Measurements from ENCODE around the gene OR1F1. TPM values are rescaled to one million over a fixed set of nuclear protein-coding genes. Genes with fewer than 3 reads are reported as not detected.

Gene OR1F1
- total RNA-seq, 4 donors from 2014 or later, result not detected

GRCh38 chr16:3242709-3243108, 54.7 kb downstream of the OR1F1 start:
- TF ChIP-seq, protein P1, sequence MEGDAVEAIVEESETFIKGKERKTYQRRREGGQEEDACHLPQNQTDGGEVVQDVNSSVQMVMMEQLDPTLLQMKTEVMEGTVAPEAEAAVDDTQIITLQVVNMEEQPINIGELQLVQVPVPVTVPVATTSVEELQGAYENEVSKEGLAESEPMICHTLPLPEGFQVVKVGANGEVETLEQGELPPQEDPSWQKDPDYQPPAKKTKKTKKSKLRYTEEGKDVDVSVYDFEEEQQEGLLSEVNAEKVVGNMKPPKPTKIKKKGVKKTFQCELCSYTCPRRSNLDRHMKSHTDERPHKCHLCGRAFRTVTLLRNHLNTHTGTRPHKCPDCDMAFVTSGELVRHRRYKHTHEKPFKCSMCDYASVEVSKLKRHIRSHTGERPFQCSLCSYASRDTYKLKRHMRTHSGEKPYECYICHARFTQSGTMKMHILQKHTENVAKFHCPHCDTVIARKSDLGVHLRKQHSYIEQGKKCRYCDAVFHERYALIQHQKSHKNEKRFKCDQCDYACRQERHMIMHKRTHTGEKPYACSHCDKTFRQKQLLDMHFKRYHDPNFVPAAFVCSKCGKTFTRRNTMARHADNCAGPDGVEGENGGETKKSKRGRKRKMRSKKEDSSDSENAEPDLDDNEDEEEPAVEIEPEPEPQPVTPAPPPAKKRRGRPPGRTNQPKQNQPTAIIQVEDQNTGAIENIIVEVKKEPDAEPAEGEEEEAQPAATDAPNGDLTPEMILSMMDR (IDR thresholded peaks at IDR 0.05; ENCODE audit: low read depth), result no peak

GRCh38 chr16:3243882-3244281, 55.9 kb downstream of the OR1F1 start:
- TF ChIP-seq, protein P1 (IDR thresholded peaks at IDR 0.05; ENCODE audit: low read depth), result no peak

DNA sequence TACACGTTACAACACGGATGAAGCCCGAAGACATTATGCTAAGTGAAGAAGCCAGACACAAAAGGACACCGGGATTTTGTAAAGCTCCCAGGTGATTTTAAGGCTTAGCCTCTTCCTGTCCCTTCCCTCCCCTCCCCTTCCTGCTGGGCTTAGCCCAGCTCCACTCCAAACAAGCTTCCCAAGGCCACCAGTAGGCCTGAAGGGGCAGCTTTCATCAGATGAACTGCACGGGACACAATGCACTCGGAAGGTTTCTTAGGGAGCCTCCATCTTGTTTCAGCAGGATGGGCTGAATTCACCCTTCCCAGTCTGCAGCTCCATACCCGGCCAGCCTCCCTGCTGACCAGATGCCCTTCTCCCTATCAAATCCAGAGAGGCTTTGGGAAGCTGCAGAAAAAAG, 58.0 kb downstream of the OR1F1 start:
- TF ChIP-seq, protein P1 (IDR thresholded peaks at IDR 0.05; ENCODE audit: low read depth), result no peak

GRCh38 chr16:3246876-3247275, 58.9 kb downstream of the OR1F1 start:
- TF ChIP-seq, protein P1 (IDR thresholded peaks at IDR 0.05; ENCODE audit: low read depth), result no peak

GRCh38 chr16:3248596-3248995, 60.6 kb downstream of the OR1F1 start:
- TF ChIP-seq, protein P1 (IDR thresholded peaks at IDR 0.05; ENCODE audit: low read depth), result no peak

DNA sequence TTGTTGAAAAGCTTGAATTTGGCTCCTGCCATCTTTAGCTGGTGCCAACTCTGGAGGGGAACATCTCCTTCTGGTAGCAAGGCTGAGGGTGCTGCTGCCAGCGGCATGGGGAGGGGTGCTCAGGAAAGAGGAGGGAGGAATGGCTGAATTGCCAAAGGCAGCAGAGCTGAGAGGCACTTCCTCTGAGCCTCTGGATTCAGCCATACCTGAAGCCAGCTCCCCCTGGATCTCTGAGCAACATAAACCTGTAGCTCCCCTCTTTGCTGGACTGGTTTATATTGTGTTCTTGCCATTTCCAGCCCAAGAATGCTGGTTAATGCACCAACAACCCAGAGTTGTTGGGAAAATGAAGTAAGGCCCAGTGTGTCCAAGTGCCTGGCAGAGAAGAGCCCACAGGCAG, 61.0 kb downstream of the OR1F1 start:
- TF ChIP-seq, protein P1 (IDR thresholded peaks at IDR 0.05; ENCODE audit: low read depth), result no peak

- TF ChIP-seq, protein P1 (IDR thresholded peaks at IDR 0.05; ENCODE audit: low read depth), result no peak
Observed at GRCh38 chr16:3249451-3249850, 61.4 kb downstream of the OR1F1 start.
